GM19324 (cell line): ENCODE data around the gene UNC5A.

Source experiments
- ATAC-seq: cut with Tn5 transposase; IDR thresholded peaks from one replicate; pipeline ENCODE4 v1.9.1; 2021; ENCODE audit warnings: mild to moderate bottlenecking, moderate library complexity; ENCODE audit not compliant: unreplicated experiment, low FRiP score

Gene UNC5A

DNA sequence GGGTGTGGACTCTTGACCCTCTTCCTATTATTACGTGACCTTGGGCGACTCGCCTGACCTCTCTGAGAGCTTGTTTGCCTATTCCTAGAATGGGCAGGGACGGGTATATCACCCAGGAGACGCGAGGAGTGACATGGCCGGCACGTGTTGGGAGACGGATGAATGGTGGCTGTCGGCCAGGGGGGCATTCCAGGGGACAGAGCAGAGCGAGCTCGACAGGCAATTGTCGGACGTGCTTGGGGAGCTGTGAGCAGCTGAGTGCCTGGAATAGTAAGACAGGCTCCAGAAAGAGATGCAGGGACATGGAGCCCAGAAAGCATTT, 29.3 kb upstream of the UNC5A start:
- ATAC-seq: no peak

- ATAC-seq: no peak
Observed at GRCh38 chr5:176781638-176782570, 28.5 kb upstream of the UNC5A start.

- no peak for ATAC-seq
Observed at GRCh38 chr5:176784218-176785165, 25.9 kb upstream of the UNC5A start.

- no peak for ATAC-seq
Observed at GRCh38 chr5:176785184-176786145, 24.9 kb upstream of the UNC5A start.

- ATAC-seq: no peak
Observed at GRCh38 chr5:176787676-176788075, 22.7 kb upstream of the UNC5A start.

DNA sequence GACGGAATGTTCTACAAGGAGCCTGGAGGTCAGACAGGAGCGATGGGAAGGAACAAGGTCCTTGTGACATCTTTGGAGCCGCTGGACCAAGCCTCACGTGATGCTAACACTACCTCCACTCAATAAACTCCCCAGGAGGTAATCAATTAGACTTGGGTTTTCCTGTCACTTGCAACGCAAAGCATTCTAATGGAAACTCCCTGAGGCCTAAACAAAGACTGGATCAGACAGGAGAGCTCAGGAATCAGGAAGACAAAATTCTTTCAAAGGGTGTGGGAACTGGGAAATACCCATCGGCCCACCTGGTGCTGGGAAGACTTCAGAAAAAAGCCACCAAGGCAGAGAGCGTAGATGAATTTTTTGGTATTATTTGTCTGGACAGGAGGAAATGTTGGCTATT, 22.3 kb upstream of the UNC5A start:
- ATAC-seq: no peak

DNA sequence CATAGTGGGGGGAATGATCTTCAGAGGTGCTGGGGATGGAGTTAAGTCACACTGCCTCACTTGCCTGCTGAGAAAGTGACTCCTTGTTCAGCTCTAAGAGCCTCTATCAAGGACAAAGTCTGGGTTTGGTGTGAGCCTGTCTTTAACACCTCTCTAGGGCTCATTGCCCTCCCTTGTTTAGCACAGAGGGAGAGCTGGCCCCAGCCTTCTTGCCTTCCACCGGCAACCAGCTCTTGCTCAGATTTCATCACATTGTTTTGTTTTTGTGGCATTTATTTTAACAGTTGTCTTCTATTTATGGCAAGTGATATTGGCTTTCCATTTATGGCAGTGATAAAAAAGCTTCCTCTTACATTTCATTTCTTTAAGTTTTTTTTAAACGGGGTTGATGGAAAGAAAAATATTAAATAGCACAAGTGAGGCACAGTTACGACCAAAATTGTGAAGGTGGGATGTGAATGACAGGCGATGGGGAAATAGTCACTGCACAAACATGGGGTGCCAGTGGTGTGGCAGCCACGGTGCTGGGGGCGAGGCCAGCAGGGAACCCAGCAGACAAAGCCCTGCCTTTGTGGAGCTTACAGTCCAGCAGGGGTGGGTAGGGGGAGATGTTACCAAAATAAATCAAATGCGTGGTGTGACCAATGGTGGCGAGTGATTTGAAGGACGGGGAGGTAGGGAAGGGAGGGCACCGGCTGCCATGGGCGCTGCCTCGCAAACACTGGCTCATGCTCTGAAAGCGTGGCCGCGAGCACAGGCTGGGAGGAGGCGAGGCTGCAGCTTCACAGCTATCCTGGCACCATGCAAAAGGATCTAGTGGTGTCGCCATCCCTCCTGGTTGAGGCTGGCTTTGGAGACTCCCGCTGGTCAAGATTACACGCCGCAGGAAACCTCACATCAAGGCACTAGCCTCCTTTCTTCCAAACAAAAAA, 21.2 kb upstream of the UNC5A start:
- ATAC-seq: no peak

- no peak for ATAC-seq
Observed at GRCh38 chr5:176789873-176790615, 20.3 kb upstream of the UNC5A start.

DNA sequence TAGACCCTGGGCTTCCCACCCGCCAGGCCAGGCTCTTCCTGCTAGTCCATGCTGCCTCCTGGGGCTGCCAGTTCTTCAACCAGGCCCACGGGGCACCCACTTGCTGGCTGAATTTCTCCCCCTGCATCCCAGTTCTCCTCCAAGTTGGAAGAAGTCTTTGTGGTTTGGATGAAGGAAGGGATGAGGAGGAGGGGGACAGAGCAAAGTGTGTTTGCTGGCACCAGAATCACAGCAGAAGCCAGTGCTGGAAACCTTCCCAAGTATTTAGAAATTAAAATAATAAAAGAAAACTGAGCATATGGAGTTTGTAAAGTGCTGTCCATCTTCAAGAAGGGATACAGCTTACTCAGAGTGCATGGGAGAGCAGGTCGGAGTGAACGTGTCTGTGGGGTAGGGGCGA, 19.4 kb upstream of the UNC5A start:
- ATAC-seq: no peak

DNA sequence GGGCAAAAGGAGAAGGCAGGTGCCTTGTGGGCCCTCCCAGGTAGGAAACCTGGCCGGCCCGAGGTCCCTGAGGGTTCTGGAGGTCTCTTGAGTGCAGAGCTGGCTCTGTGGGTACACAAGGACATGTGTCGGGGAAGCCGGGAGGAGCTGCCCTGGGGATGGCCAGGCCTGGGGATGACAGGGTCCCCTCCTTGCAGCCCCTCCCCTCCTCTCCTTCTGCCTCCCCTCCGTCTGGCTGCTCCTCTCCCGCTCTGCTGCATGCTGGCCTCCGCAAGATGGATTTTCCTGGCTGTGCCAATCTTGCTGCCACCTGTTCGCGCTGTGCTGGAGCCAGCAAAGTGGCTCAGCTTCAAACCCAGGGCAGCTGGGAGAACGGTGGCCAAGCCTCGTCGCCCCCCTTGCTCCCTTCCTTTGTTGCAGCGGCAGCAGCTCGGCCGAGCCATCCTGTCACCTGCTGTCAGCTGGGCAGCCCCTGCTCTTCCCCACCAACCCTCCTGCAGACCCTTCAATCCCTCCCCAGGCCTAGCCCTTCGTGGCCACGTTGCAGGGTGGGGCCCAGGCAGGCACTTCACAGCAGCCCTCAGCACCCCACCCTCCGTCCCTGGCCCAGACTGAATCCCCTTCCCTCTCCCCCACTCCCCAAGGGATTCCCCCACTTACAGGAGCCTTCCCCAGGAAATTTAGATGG, 17.6 kb upstream of the UNC5A start:
- ATAC-seq: no peak

DNA sequence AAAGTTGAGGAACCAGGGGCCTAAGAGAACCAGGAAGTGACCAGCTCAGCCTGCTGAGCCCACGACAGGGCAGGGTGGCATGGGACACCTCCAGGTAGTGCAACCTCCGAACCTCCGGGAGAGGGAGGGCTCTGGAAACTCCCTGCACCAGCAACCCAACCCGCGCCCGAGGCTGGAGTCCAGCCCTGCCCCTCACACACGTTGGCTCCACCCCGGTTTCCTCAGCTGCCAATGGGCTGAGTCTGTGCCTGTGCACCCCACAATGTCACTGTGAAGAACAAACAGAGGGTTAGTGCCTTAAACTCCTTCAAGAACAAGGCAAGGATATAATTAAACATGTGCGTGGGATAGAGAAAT, 17.0 kb upstream of the UNC5A start:
- ATAC-seq: no peak

- ATAC-seq: no peak
Observed at GRCh38 chr5:176793736-176794135, 16.6 kb upstream of the UNC5A start.

DNA sequence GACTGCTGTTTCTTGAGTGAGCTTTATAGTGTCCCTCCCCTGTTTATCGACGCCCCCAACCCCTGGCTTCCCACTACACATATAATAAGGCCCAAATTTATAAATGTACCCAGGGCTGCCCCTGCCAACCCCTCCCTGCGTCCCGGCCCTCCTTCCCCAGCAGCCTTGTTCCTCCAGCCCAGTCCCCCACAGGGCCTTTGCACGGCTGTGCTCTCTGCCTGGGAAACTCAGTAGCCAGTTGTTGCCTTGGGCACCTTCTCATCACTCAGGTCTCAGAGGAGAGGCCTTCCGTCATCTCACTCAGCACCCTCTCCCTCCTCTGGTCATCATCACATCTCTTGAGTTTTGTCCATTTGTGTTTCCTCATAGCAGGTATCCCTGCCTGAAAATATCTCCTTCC, 15.8 kb upstream of the UNC5A start:
- ATAC-seq: no peak

- no peak for ATAC-seq
Observed at GRCh38 chr5:176796411-176796810, 13.9 kb upstream of the UNC5A start.

DNA sequence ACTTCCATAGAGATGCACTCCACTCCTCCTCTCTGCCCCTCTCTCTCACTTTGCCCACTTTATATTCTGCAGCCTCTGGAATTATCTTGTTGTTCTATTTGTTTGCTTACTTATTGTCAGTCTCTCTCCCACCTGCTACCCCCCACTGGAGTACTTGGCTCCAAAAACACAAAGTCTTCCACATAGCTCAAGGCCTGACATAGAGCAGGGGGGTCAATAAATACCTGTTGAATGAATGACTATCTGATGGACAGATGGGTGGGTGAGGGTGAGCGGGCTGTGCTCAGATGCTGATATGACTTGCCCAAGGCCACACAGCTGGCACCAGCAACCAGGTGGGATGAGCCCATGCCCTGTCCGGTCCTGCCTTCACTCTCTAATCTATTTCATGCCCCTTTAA, 13.4 kb upstream of the UNC5A start:
- no peak for ATAC-seq

DNA sequence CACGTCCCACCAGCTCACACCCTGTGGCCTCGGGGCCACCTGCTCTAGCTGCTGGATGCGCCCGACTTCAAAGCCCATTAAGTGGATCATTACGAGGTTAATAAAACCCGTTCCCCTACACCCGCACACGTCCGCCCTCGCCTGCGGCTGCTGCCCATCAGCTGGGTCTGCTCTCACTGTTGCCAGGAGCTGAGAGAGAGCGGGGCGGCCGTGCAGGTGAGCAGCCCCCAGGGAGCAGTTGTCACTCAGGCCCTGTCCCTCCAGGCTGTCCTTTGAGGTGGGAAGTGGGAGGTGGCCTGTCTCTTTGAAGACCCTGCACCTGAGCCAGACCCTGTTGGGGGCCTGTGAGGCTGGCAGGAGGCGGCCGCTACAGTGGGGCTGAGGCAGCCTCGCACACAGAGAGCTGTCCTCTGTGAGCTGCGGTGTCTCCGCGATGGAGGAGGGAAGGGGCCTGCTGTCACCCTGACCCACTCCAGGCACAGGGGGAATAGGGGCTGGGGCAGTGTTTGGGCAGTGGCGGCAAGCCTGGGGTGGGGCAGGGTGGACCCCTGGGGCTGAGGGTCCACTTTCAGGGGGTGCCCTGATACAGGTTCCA, 12.8 kb upstream of the UNC5A start:
- ATAC-seq: no peak

DNA sequence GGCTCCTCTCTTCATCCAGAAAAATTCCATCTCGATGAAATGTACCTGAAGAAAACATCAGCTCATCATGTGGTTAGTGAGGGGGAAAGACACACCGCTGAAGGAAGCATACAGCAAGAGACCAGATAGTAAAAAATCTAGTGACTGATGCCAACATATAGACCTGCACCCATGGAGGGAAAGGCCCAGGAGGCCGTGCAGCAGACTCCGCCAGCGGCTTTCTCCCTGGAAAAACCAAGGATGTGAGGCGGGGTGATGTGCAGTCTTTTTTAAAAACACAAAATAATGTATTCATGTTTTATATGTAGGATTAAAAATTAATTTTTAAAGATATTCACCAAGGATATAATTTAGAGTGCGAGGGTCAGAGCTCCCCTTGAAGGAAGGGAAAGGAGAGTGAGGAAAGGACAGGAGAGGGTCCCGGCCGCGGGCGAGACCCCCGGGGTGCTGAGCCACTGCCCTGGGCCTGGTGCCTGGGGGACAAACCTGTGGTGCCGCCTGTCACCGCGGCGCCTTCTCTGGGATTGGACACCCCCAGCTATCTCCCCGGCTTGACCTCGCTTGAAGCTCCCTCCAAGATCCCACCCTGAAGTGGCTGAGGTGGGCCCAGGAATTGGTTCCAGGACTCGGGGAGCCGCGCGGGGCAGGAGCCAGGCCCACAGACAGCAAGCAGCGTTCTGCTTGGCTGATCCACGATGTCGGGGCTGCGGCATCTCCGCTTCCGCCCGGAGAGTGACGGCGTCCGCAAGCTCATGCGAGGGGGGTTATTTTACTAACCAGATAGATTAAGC, 12.1 kb upstream of the UNC5A start:
- no peak for ATAC-seq
